Tibial nerve (tissue), 3 donors: ENCODE measurements around the gene KAT8.

ENCODE experiments used
- POLR2A ChIP-seq, 2 donors: fragments of 450-650 bp; IDR thresholded peaks; one replicate each; pipeline ENCODE4 v1.6.1; 2017; ENCODE audit warnings: antibody characterized with exemption in 2 of 2, mild to moderate bottlenecking in 2 of 2, moderate library complexity in 2 of 2
- TF ChIP-seq, protein P1 (sequence below), 5 experiments: fragments of 200-600 bp in 3 of 5; fragments of 450-650 bp in 2 of 5; sonication (generic) in 3 of 5; IDR thresholded peaks; one replicate each; pipeline ENCODE4 v1.5.1; 2016 to 2019; ENCODE audit warnings: antibody characterized with exemption in 5 of 5, mild to moderate bottlenecking in 3 of 5, moderate library complexity in 2 of 5

DNA sequence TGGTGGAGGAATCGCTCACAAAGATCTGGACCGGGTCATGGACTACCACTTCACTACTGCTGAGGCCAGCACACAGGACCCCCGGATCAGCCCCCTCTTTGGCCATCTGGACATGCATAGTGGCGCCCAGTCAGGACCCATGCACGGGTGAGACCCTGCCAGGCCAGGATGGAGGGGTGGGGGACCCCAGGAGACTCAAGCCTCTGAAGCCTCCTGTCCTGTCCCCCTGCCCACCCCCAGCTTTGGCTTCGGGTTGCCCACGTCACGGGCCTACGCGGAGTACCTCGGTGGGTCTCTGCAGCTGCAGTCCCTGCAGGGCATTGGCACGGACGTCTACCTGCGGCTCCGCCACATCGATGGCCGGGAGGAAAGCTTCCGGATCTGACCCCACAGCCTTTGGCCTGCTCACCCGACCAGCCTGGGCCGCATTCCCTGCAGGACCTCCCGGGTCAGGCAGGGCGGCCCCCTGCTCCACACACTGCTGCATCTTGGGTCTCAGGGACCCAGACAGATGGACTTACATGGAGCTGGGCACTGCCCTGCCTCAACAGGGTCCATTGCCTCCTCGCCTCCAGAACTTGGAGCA, 5.5 kb upstream of the KAT8 start:
- TF ChIP-seq POLR2A (IDR thresholded peaks at IDR 0.05), result no peak
- TF ChIP-seq, protein P1, sequence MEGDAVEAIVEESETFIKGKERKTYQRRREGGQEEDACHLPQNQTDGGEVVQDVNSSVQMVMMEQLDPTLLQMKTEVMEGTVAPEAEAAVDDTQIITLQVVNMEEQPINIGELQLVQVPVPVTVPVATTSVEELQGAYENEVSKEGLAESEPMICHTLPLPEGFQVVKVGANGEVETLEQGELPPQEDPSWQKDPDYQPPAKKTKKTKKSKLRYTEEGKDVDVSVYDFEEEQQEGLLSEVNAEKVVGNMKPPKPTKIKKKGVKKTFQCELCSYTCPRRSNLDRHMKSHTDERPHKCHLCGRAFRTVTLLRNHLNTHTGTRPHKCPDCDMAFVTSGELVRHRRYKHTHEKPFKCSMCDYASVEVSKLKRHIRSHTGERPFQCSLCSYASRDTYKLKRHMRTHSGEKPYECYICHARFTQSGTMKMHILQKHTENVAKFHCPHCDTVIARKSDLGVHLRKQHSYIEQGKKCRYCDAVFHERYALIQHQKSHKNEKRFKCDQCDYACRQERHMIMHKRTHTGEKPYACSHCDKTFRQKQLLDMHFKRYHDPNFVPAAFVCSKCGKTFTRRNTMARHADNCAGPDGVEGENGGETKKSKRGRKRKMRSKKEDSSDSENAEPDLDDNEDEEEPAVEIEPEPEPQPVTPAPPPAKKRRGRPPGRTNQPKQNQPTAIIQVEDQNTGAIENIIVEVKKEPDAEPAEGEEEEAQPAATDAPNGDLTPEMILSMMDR (IDR thresholded peaks at IDR 0.05), result no peak
